Karpas-422 (cell line): ENCODE measurements around the gene LYSMD3. TPM values are rescaled to one million over a fixed set of nuclear protein-coding genes. Genes with fewer than 3 reads are reported as not detected.

ENCODE experiments used
- DNase-seq: peaks from one replicate; pipeline ENCODE4 v3.0.0-alpha.2; 2015
- H2AFZ ChIP-seq: fragments of 200-600 bp; sonication (generic); 2 replicates; pipeline ENCODE4 v1.6.1; 2014; ENCODE audit warnings: antibody characterized with exemption, low read length, mixed read lengths
- H3K27ac ChIP-seq: fragments of 200-600 bp; sonication (generic); 2 replicates; pipeline ENCODE4 v1.5.1; 2014; ENCODE audit warnings: mild to moderate bottlenecking, low read length, moderate library complexity
- H3K27me3 ChIP-seq: fragments of 200-600 bp; sonication (generic); 2 replicates; pipeline ENCODE4 v1.6.1; 2014; ENCODE audit warnings: low read length, mixed read lengths
- H3K36me3 ChIP-seq: fragments of 200-600 bp; sonication (generic); 2 replicates; pipeline ENCODE4 v1.6.1; 2014; ENCODE audit warnings: low read length, mixed read lengths; ENCODE audit not compliant: insufficient read depth
- H3K4me1 ChIP-seq: fragments of 200-600 bp; sonication (generic); 2 replicates; pipeline ENCODE4 v1.6.1; 2014; ENCODE audit warnings: mild to moderate bottlenecking, low read length, mixed read lengths
- H3K4me2 ChIP-seq: fragments of 200-600 bp; sonication (generic); 2 replicates; pipeline ENCODE4 v1.6.1; 2014; ENCODE audit warnings: low read length, low read depth, mild to moderate bottlenecking; ENCODE audit not compliant: poor library complexity, severe bottlenecking
- H3K4me3 ChIP-seq: fragments of 200-600 bp; sonication (generic); 2 replicates; pipeline ENCODE4 v1.5.1; 2014; ENCODE audit warnings: mild to moderate bottlenecking, antibody characterized with exemption, low read length, mixed read lengths
- H3K79me2 ChIP-seq: fragments of 200-600 bp; sonication (generic); 2 replicates; pipeline ENCODE4 v1.6.1; 2014; ENCODE audit warnings: mild to moderate bottlenecking, low read length, mixed read lengths
- H3K9ac ChIP-seq: fragments of 200-600 bp; sonication (generic); 2 replicates; pipeline ENCODE4 v1.6.0; 2014; ENCODE audit warnings: low read length
- H3K9me2 ChIP-seq: fragments of 200-600 bp; sonication (generic), shearing (Covaris generic); replicated peaks from 2 replicates; pipeline ENCODE4 v1.6.0; 2014; ENCODE audit warnings: mild to moderate bottlenecking, low read length, moderate library complexity; ENCODE audit not compliant: insufficient read depth
- H3K9me3 ChIP-seq: fragments of 300-700, 200-600 bp; sonication (generic); 2 replicates; pipeline ENCODE4 v1.6.1; 2014; ENCODE audit warnings: low read length, mixed read lengths
- H4K20me1 ChIP-seq: fragments of 200-600 bp; sonication (generic); 2 replicates; pipeline ENCODE4 v1.6.1; 2014; ENCODE audit warnings: mild to moderate bottlenecking, antibody characterized with exemption, low read length, low read depth; ENCODE audit not compliant: insufficient read depth
- total RNA-seq: library from RNA; depleted of rRNA; stranded (reverse); fragments of >200 nt; shearing (Covaris generic); gene quantifications from 2 replicates; pipeline ENCODE4 v1.2.3, GENCODE V29; 2014; ENCODE audit warnings: low replicate concordance

Gene LYSMD3
- total RNA-seq, 1 experiment from 2014 or later: 18.5 TPM

- H2AFZ ChIP-seq: no peak overlapping the region
- H3K79me2 ChIP-seq: peaks cover 12% of the 10 kb centered on the region; the same call in 1 of the 2 replicates
- H3K27me3 ChIP-seq: no peaks in the 10 kb centered on the region
- no peak overlapping the region for H3K9ac ChIP-seq
- no peak overlapping the region for H3K27ac ChIP-seq
- no peak overlapping the region for H3K4me2 ChIP-seq
- H3K9me2 ChIP-seq: no peaks in the 10 kb centered on the region
- peaks cover 40% of the 10 kb centered on the region for H3K36me3 ChIP-seq
- H3K4me3 ChIP-seq: no peak overlapping the region
- DNase-seq: no peak
- no peaks in the 10 kb centered on the region for H3K9me3 ChIP-seq
- peaks cover 3% of the 10 kb centered on the region for H3K4me1 ChIP-seq
- no peaks in the 10 kb centered on the region for H4K20me1 ChIP-seq
Observed at GRCh38 chr5:90519081-90519480, 10.3 kb downstream of the LYSMD3 start.

GRCh38 chr5:90518661-90519060, 10.7 kb downstream of the LYSMD3 start:
- Histone ChIP-seq H3K9ac (no peak overlapping the region), H2AFZ (no peak overlapping the region), H3K36me3 (peaks cover 38% of the 10 kb centered on the region), H3K4me3 (no peak overlapping the region), H3K9me3 (no peaks in the 10 kb centered on the region), H3K4me2 (no peak overlapping the region), H3K9me2 (no peaks in the 10 kb centered on the region), H3K27me3 (no peaks in the 10 kb centered on the region), H3K79me2 (peaks cover 16% of the 10 kb centered on the region; the same call in 1 of the 2 replicates), H4K20me1 (no peaks in the 10 kb centered on the region), H3K27ac (no peak overlapping the region), H3K4me1 (peaks cover 3% of the 10 kb centered on the region)
- no peak for DNase-seq

- H3K4me3 ChIP-seq: no peak overlapping the region
- DNase-seq: no peak
- H3K9ac ChIP-seq: no peak overlapping the region
- H3K27me3 ChIP-seq: no peaks in the 10 kb centered on the region
- no peaks in the 10 kb centered on the region for H4K20me1 ChIP-seq
- no peaks in the 10 kb centered on the region for H3K9me2 ChIP-seq
- peaks cover 3% of the 10 kb centered on the region for H3K4me1 ChIP-seq
- H3K79me2 ChIP-seq: peaks cover 21% of the 10 kb centered on the region
- no peak overlapping the region for H2AFZ ChIP-seq
- peaks cover 34% of the 10 kb centered on the region for H3K36me3 ChIP-seq
- H3K9me3 ChIP-seq: no peaks in the 10 kb centered on the region
- no peak overlapping the region for H3K4me2 ChIP-seq
- no peak overlapping the region for H3K27ac ChIP-seq
Observed at GRCh38 chr5:90514520-90514919, 14.9 kb downstream of the LYSMD3 start.

- Histone ChIP-seq H3K79me2 (peaks cover 20% of the 10 kb centered on the region), H3K9ac (no peak overlapping the region), H3K9me2 (no peaks in the 10 kb centered on the region), H3K27ac (no peak overlapping the region), H2AFZ (no peak overlapping the region), H3K4me3 (no peak overlapping the region), H3K36me3 (peaks cover 57% of the 10 kb centered on the region), H3K27me3 (no peaks in the 10 kb centered on the region), H4K20me1 (no peaks in the 10 kb centered on the region), H3K9me3 (no peaks in the 10 kb centered on the region), H3K4me1 (no peaks in the 10 kb centered on the region), H3K4me2 (no peak overlapping the region)
- no peak for DNase-seq
Observed at GRCh38 chr5:90510438-90510837, 18.9 kb downstream of the LYSMD3 start.

GRCh38 chr5:90506221-90506620, 23.2 kb downstream of the LYSMD3 start:
- Histone ChIP-seq H3K9ac (no peak overlapping the region), H3K9me3 (no peaks in the 10 kb centered on the region), H3K36me3 (peaks cover 56% of the 10 kb centered on the region; the same call in 1 of the 2 replicates), H3K4me3 (no peak overlapping the region), H3K4me2 (no peak overlapping the region), H2AFZ (no peak overlapping the region), H4K20me1 (no peaks in the 10 kb centered on the region), H3K9me2 (no peaks in the 10 kb centered on the region), H3K79me2 (peaks cover 11% of the 10 kb centered on the region), H3K4me1 (no peaks in the 10 kb centered on the region), H3K27me3 (no peaks in the 10 kb centered on the region), H3K27ac (no peak overlapping the region)
- no peak for DNase-seq

- H3K4me3 ChIP-seq: no peak overlapping the region
- no peaks in the 10 kb centered on the region for H3K4me1 ChIP-seq
- no peak overlapping the region for H3K27ac ChIP-seq
- H3K4me2 ChIP-seq: no peak overlapping the region
- peaks cover 11% of the 10 kb centered on the region for H3K79me2 ChIP-seq
- H3K9me2 ChIP-seq: no peaks in the 10 kb centered on the region
- no peaks in the 10 kb centered on the region for H4K20me1 ChIP-seq
- H3K9me3 ChIP-seq: no peaks in the 10 kb centered on the region
- H3K27me3 ChIP-seq: no peaks in the 10 kb centered on the region
- no peak for DNase-seq
- H2AFZ ChIP-seq: no peak overlapping the region
- H3K36me3 ChIP-seq: peaks cover 63% of the 10 kb centered on the region; the same call in 1 of the 2 replicates
- H3K9ac ChIP-seq: no peak overlapping the region
Observed at GRCh38 chr5:90504743-90505142, 24.6 kb downstream of the LYSMD3 start.

GRCh38 chr5:90503596-90503995, 25.8 kb downstream of the LYSMD3 start:
- H4K20me1 ChIP-seq: no peaks in the 10 kb centered on the region
- H3K4me3 ChIP-seq: no peak overlapping the region
- no peaks in the 10 kb centered on the region for H3K9me3 ChIP-seq
- no peaks in the 10 kb centered on the region for H3K4me1 ChIP-seq
- no peak overlapping the region for H2AFZ ChIP-seq
- H3K27ac ChIP-seq: no peak overlapping the region
- no peak for DNase-seq
- H3K36me3 ChIP-seq: peaks cover 64% of the 10 kb centered on the region
- no peaks in the 10 kb centered on the region for H3K9me2 ChIP-seq
- no peaks in the 10 kb centered on the region for H3K27me3 ChIP-seq
- H3K9ac ChIP-seq: no peak overlapping the region
- H3K79me2 ChIP-seq: peaks cover 19% of the 10 kb centered on the region
- H3K4me2 ChIP-seq: no peak overlapping the region

- Histone ChIP-seq H3K9me2 (no peaks in the 10 kb centered on the region), H3K9me3 (no peaks in the 10 kb centered on the region), H3K27me3 (no peaks in the 10 kb centered on the region), H3K79me2 (peaks cover 33% of the 10 kb centered on the region), H3K27ac (no peak overlapping the region), H3K36me3 (peaks cover 67% of the 10 kb centered on the region), H3K4me3 (no peak overlapping the region), H2AFZ (no peak overlapping the region), H3K4me1 (no peaks in the 10 kb centered on the region), H3K4me2 (no peak overlapping the region), H4K20me1 (no peaks in the 10 kb centered on the region), H3K9ac (no peak overlapping the region)
- DNase-seq: no peak
Observed at GRCh38 chr5:90495146-90495545, 34.2 kb downstream of the LYSMD3 start.

GRCh38 chr5:90494043-90494442, 35.3 kb downstream of the LYSMD3 start:
- Histone ChIP-seq H3K27ac (no peak overlapping the region), H4K20me1 (no peaks in the 10 kb centered on the region), H3K9me3 (no peaks in the 10 kb centered on the region), H3K36me3 (peaks cover 65% of the 10 kb centered on the region), H3K79me2 (peaks cover 33% of the 10 kb centered on the region), H3K9ac (no peak overlapping the region), H3K27me3 (no peaks in the 10 kb centered on the region), H3K9me2 (no peaks in the 10 kb centered on the region), H3K4me3 (no peak overlapping the region), H3K4me2 (no peak overlapping the region), H3K4me1 (no peaks in the 10 kb centered on the region), H2AFZ (no peak overlapping the region)
- no peak for DNase-seq
